Mesendoderm (in vitro differentiated cells): ENCODE data around the gene PARD3B.

Experiments
- DNase-seq: peaks from one replicate; pipeline ENCODE4 v3.0.0; 2013
- H2AK5ac ChIP-seq: 2 replicates; pipeline ENCODE4 v1.6.1; 2013; ENCODE audit warnings: low read length, inconsistent platforms
- H2BK120ac ChIP-seq: 2 replicates; pipeline ENCODE4 v1.6.1; 2013; ENCODE audit warnings: low read depth, mild to moderate bottlenecking, low read length, moderate library complexity, mixed read lengths
- H2BK15ac ChIP-seq: replicated peaks from 2 replicates; pipeline ENCODE4 v1.6.1; 2013; ENCODE audit warnings: low read depth, mild to moderate bottlenecking, moderate library complexity
- H2BK5ac ChIP-seq: 2 replicates; pipeline ENCODE4 v1.6.1; 2013; ENCODE audit warnings: low read length, inconsistent platforms
- H3K18ac ChIP-seq: 2 replicates; pipeline ENCODE4 v1.6.1; 2013; ENCODE audit warnings: mild to moderate bottlenecking, low read length, mixed read lengths
- H3K23ac ChIP-seq: one replicate; pipeline ENCODE4 v1.6.1; 2013; ENCODE audit warnings: low read length
- H3K27ac ChIP-seq: 2 replicates; pipeline ENCODE4 v1.5.1; 2013; ENCODE audit warnings: low read depth, mild to moderate bottlenecking, inconsistent platforms, low read length, moderate library complexity
- H3K27me3 ChIP-seq: 2 replicates; pipeline ENCODE4 v1.6.1; 2013; ENCODE audit warnings: low read length, control low read depth, mild to moderate bottlenecking, inconsistent platforms; ENCODE audit not compliant: insufficient read depth, poor library complexity
- H3K36me3 ChIP-seq: 2 replicates; pipeline ENCODE4 v1.6.1; 2013; ENCODE audit warnings: low read length, inconsistent platforms; ENCODE audit not compliant: control insufficient read depth, insufficient read depth
- H3K4ac ChIP-seq: one replicate; pipeline ENCODE4 v1.6.1; 2013; ENCODE audit warnings: low read depth, mild to moderate bottlenecking, low read length, moderate library complexity
- H3K4me1 ChIP-seq: 2 replicates; pipeline ENCODE4 v1.6.1; 2013; ENCODE audit warnings: low read depth, low read length, inconsistent platforms; ENCODE audit not compliant: control insufficient read depth
- H3K4me2 ChIP-seq: 2 replicates; pipeline ENCODE4 v1.6.1; 2013; ENCODE audit warnings: low read length
- H3K4me3 ChIP-seq: 2 replicates; pipeline ENCODE4 v1.5.1; 2013; ENCODE audit warnings: mild to moderate bottlenecking, low read length
- H3K56ac ChIP-seq: one replicate; pipeline ENCODE4 v1.6.1; 2013; ENCODE audit warnings: low read length
- H3K79me1 ChIP-seq: 2 replicates; pipeline ENCODE4 v1.6.1; 2013; ENCODE audit warnings: low read length, inconsistent platforms
- H3K79me2 ChIP-seq: 2 replicates; pipeline ENCODE4 v1.6.1; 2013; ENCODE audit warnings: mild to moderate bottlenecking, low read length; ENCODE audit not compliant: control insufficient read depth, insufficient read depth
- H3K9ac ChIP-seq: 2 replicates; pipeline ENCODE4 v1.6.1; 2013; ENCODE audit warnings: low read length, inconsistent platforms
- H4K5ac ChIP-seq: one replicate; pipeline ENCODE4 v1.6.1; 2013; ENCODE audit warnings: low read length
- H4K8ac ChIP-seq: one replicate; pipeline ENCODE4 v1.6.1; 2013; ENCODE audit warnings: low read depth, mild to moderate bottlenecking, control low read depth, low read length, moderate library complexity
- WGBS: extraction: QIAGEN DNeasy Blood & Tissue Kit; methylation state at CpG from one replicate; pipeline ENCODE4 v1.1.7; 2013; ENCODE audit warnings: low lambda C conversion rate, missing lambda C conversion rate; ENCODE audit not compliant: insufficient coverage; ENCODE audit errors: extremely low coverage; 5-methylcytosine and 5-hydroxymethylcytosine counted together

The PARD3B gene

DNA sequence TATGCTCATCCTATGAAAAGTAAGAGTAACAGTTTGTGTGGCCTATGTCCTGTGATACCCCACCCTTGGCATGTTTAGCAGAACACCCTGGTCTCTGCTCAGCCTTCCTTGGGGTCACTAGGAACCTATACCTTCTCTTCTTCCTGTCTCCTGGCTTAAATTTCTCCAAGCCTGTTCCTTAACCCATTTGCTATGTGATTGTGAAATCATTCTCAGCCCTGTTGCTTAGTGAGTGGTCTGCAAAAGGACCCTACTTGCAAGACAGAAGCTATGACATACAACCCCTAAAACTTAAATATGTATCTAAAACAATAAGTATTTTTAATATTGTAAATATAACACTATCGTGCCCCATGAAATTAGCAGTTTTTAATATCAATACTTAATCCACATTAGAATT lies 524.7 kb downstream of the PARD3B start:
- no peak overlapping the region for H3K4me2 ChIP-seq
- H2AK5ac ChIP-seq = no peak overlapping the region
- no peaks in the 10 kb centered on the region for H3K79me2 ChIP-seq
- H2BK120ac ChIP-seq = no peak overlapping the region
- no peak overlapping the region for H3K4ac ChIP-seq
- no peak overlapping the region for H4K8ac ChIP-seq
- no peak overlapping the region for H3K18ac ChIP-seq
- no peak overlapping the region for H3K56ac ChIP-seq
- H3K36me3 ChIP-seq = no peaks in the 10 kb centered on the region
- no peak overlapping the region for H3K23ac ChIP-seq
- no peak overlapping the region for H4K5ac ChIP-seq
- H2BK15ac ChIP-seq = no peak overlapping the region
- H3K27ac ChIP-seq = no peak overlapping the region
- H3K27me3 ChIP-seq = no peaks in the 10 kb centered on the region
- no CpG with 5 or more reads among the region's 1 CpG for WGBS
- no peaks in the 10 kb centered on the region for H3K4me1 ChIP-seq
- H2BK5ac ChIP-seq = no peak overlapping the region
- no peak overlapping the region for H3K4me3 ChIP-seq
- no peak overlapping the region for H3K9ac ChIP-seq
- no peaks in the 10 kb centered on the region for H3K79me1 ChIP-seq
- DNase-seq = no peak

DNA sequence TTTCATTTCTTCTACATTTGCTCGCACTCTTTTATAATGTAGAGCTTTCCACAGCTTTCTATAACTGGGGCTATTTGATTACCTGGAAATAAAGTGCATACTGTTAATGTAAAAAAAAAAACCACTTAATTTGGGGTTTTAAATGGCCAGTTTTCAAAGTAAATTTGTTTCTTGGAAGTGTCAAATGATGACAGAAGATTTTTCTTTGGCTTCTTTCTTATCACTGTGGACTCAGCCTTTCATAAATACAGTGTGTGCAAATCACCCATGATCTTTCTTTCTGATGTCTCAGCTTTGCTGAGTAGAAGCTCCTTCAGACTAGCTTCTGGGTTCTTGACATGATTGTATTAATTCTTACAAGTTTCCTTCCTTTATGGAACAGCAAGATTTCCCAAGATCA lies 525.6 kb downstream of the PARD3B start:
- WGBS = no CpG with 5 or more reads among the region's 1 CpG
- Histone ChIP-seq H3K9ac (no peak overlapping the region), H3K27me3 (no peaks in the 10 kb centered on the region)

DNA sequence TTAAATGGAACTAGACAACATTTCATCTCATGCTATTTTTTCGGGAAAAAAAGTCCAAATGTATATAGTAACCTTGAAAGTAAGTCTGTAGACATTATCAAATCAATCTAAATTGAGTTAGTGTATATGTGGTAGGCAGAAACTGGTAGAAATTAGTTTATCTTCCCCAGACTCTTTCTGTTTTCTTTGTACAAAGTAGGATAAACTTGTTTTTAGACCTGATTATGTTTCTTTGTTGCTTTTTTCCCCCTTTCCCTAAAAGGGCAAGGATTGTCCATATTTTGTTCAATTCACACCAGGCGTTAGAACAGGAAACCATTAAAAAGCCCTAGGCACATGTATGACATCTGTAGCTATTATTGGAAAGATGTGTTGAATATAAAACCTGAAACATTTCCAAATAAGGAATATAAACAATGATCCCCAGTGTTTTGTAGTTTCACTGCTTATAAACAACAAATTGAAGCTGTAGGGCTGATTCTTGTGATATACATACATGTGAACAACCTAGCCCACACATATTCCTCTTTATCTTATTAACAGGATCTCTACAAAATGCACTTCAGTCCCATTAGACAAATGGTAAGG lies 528.3 kb downstream of the PARD3B start:
- no peaks in the 10 kb centered on the region for H3K79me2 ChIP-seq
- WGBS = no CpG with 5 or more reads among the region's 2 CpGs

More for the DNA sequence above, 525.6 kb downstream of the PARD3B start:
- H3K56ac ChIP-seq = no peak overlapping the region
- H3K36me3 ChIP-seq = no peaks in the 10 kb centered on the region
- H3K23ac ChIP-seq = no peak overlapping the region
- H3K4me1 ChIP-seq = no peaks in the 10 kb centered on the region
- no peaks in the 10 kb centered on the region for H3K79me2 ChIP-seq
- H2BK120ac ChIP-seq = no peak overlapping the region
- DNase-seq = no peak
- H3K4me3 ChIP-seq = no peak overlapping the region
- H2BK5ac ChIP-seq = no peak overlapping the region
- no peak overlapping the region for H3K18ac ChIP-seq
- H3K27ac ChIP-seq = no peak overlapping the region
- no peak overlapping the region for H2AK5ac ChIP-seq
- no peaks in the 10 kb centered on the region for H3K79me1 ChIP-seq
- H3K4me2 ChIP-seq = no peak overlapping the region
- H4K8ac ChIP-seq = no peak overlapping the region
- H2BK15ac ChIP-seq = no peak overlapping the region
- no peak overlapping the region for H3K4ac ChIP-seq
- H4K5ac ChIP-seq = no peak overlapping the region

DNA sequence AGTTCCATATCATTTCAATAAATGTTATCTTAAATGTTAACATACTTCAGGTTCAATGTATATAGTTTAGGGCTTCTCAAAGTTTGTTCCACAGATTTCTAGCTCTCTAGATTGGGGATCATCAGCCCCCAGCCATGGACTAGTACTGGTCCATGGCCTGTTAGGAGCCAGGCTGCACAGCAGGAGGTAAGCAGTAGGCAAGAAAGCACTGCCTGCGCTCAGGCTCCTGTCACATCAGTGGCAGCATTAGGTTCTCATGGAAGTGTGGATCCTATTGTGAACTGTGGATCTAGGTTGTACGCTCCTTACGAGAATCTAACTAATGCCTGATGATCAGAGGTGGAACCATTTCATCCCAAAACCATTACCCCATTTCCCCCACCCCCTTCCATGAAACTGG lies 531.1 kb downstream of the PARD3B start:
- H3K36me3 ChIP-seq = no peaks in the 10 kb centered on the region
- H3K4me1 ChIP-seq = no peaks in the 10 kb centered on the region
- H3K79me1 ChIP-seq = no peaks in the 10 kb centered on the region
- no peak overlapping the region for H2BK5ac ChIP-seq
- no peaks in the 10 kb centered on the region for H3K27me3 ChIP-seq
- no CpG with 5 or more reads among the region's 3 CpGs for WGBS
- no peak overlapping the region for H3K23ac ChIP-seq
- H2BK15ac ChIP-seq = no peak overlapping the region
- no peak overlapping the region for H3K4me2 ChIP-seq
- H4K8ac ChIP-seq = no peak overlapping the region
- H3K9ac ChIP-seq = no peak overlapping the region
- H2AK5ac ChIP-seq = no peak overlapping the region
- H3K4me3 ChIP-seq = no peak overlapping the region
- H4K5ac ChIP-seq = no peak overlapping the region
- no peak overlapping the region for H2BK120ac ChIP-seq
- no peak overlapping the region for H3K56ac ChIP-seq
- DNase-seq = no peak
- H3K4ac ChIP-seq = no peak overlapping the region
- no peak overlapping the region for H3K18ac ChIP-seq
- no peaks in the 10 kb centered on the region for H3K79me2 ChIP-seq
- H3K27ac ChIP-seq = no peak overlapping the region

More for the DNA sequence above, 528.3 kb downstream of the PARD3B start:
- Histone ChIP-seq H3K36me3 (no peaks in the 10 kb centered on the region), H4K8ac (no peak overlapping the region), H2BK5ac (no peak overlapping the region), H3K27me3 (no peaks in the 10 kb centered on the region), H2AK5ac (no peak overlapping the region), H3K4me3 (no peak overlapping the region), H3K4ac (no peak overlapping the region), H3K27ac (no peak overlapping the region), H3K18ac (no peak overlapping the region), H3K56ac (no peak overlapping the region), H3K79me1 (no peaks in the 10 kb centered on the region), H2BK15ac (no peak overlapping the region), H4K5ac (no peak overlapping the region), H2BK120ac (no peak overlapping the region), H3K4me2 (no peak overlapping the region), H3K9ac (no peak overlapping the region), H3K4me1 (no peaks in the 10 kb centered on the region), H3K23ac (no peak overlapping the region)
- no peak for DNase-seq

DNA sequence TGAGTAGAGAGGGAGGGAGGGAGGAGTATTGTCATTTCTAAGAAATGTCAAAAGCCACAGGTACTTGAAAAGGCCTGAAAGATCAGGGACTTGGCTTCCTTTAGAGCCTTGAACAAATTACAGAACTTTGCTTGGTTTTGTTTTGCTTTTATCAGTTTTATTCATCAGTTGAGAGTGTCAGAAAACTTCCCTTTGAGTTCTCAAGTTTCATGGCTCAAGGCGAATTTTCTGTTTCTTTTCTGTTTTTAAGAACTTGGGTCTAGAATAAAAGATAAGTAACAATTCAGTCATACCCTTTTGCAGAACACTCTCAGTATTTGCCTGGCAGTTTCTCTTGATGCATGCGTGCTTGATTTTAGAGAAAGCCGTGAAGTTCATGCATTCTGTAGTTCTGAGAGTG lies 531.9 kb downstream of the PARD3B start:
- no peaks in the 10 kb centered on the region for H3K36me3 ChIP-seq
- H2AK5ac ChIP-seq = no peak overlapping the region
- H3K9ac ChIP-seq = no peak overlapping the region
- no peak overlapping the region for H3K18ac ChIP-seq
- H3K79me2 ChIP-seq = no peaks in the 10 kb centered on the region
- H4K8ac ChIP-seq = no peak overlapping the region
- H3K4me1 ChIP-seq = no peaks in the 10 kb centered on the region
- H3K27ac ChIP-seq = no peak overlapping the region
- no CpG with 5 or more reads among the region's 3 CpGs for WGBS
- H3K56ac ChIP-seq = no peak overlapping the region
- H3K79me1 ChIP-seq = no peaks in the 10 kb centered on the region
- no peak overlapping the region for H3K23ac ChIP-seq
- H3K4ac ChIP-seq = no peak overlapping the region
- H4K5ac ChIP-seq = no peak overlapping the region
- H2BK5ac ChIP-seq = no peak overlapping the region
- no peak overlapping the region for H3K4me3 ChIP-seq
- no peak for DNase-seq
- no peak overlapping the region for H3K4me2 ChIP-seq
- H2BK15ac ChIP-seq = peak overlapping the region; percentile 19
- H3K27me3 ChIP-seq = no peaks in the 10 kb centered on the region
- H2BK120ac ChIP-seq = no peak overlapping the region

DNA sequence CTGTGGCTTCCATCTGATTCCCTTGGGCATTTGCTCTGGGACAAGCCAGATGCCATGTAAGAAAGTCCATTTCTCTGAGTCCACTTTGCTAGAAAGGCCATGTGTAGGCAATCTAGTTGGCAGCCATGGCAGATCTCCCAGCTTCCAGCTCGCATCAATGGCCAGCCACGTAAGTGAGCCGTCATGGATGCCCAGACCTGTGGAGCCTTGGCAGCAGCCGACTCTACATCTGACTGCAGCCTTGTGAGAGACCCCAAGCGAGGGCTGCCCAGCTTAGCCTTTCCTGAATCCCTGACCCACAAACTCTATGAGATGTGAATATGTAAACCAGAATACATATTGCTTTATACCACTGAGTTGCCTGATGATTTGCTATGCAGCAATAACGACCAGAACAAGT lies 533.5 kb downstream of the PARD3B start:
- no peak overlapping the region for H2BK5ac ChIP-seq
- no peak overlapping the region for H3K4ac ChIP-seq
- no CpG with 5 or more reads among the region's 6 CpGs for WGBS
- H3K27me3 ChIP-seq = no peaks in the 10 kb centered on the region
- no peak overlapping the region for H2BK120ac ChIP-seq
- no peaks in the 10 kb centered on the region for H3K79me2 ChIP-seq
- H2BK15ac ChIP-seq = no peak overlapping the region
- no peaks in the 10 kb centered on the region for H3K4me1 ChIP-seq
- H3K79me1 ChIP-seq = no peaks in the 10 kb centered on the region
- H3K9ac ChIP-seq = no peak overlapping the region
- H2AK5ac ChIP-seq = no peak overlapping the region
- H4K8ac ChIP-seq = no peak overlapping the region
- no peak overlapping the region for H3K18ac ChIP-seq
- no peak overlapping the region for H3K56ac ChIP-seq
- no peak overlapping the region for H3K27ac ChIP-seq
- no peak overlapping the region for H3K4me2 ChIP-seq
- H4K5ac ChIP-seq = no peak overlapping the region
- DNase-seq = no peak
- no peak overlapping the region for H3K23ac ChIP-seq
- no peak overlapping the region for H3K4me3 ChIP-seq
- H3K36me3 ChIP-seq = no peaks in the 10 kb centered on the region
